HUES6 (cell line): ENCODE data around the gene GRK6.

Experiments
- H3K27ac ChIP-seq: 2 replicates; pipeline ENCODE4 v1.7.0; 2013; ENCODE audit warnings: low read depth, mild to moderate bottlenecking, low read length, inconsistent platforms
- H3K27me3 ChIP-seq: 2 replicates; pipeline ENCODE4 v1.6.1; 2013; ENCODE audit warnings: low read length; ENCODE audit not compliant: control insufficient read depth, insufficient read depth
- H3K36me3 ChIP-seq: 2 replicates; pipeline ENCODE4 v1.6.1; 2013; ENCODE audit warnings: low read length; ENCODE audit not compliant: control insufficient read depth, insufficient read depth
- H3K4me1 ChIP-seq: 2 replicates; pipeline ENCODE4 v1.6.1; 2013; ENCODE audit warnings: low read length; ENCODE audit not compliant: control insufficient read depth, insufficient read depth
- H3K4me3 ChIP-seq: 2 replicates; pipeline ENCODE4 v1.5.1; 2013; ENCODE audit warnings: low read depth, low read length
- H3K9ac ChIP-seq: one replicate; pipeline ENCODE4 v1.6.1; 2013; ENCODE audit warnings: mild to moderate bottlenecking, low read length
- H3K9me3 ChIP-seq: 2 replicates; pipeline ENCODE4 v1.6.1; 2013; ENCODE audit warnings: low read depth, low read length; ENCODE audit not compliant: control insufficient read depth, insufficient read depth

The GRK6 gene

DNA sequence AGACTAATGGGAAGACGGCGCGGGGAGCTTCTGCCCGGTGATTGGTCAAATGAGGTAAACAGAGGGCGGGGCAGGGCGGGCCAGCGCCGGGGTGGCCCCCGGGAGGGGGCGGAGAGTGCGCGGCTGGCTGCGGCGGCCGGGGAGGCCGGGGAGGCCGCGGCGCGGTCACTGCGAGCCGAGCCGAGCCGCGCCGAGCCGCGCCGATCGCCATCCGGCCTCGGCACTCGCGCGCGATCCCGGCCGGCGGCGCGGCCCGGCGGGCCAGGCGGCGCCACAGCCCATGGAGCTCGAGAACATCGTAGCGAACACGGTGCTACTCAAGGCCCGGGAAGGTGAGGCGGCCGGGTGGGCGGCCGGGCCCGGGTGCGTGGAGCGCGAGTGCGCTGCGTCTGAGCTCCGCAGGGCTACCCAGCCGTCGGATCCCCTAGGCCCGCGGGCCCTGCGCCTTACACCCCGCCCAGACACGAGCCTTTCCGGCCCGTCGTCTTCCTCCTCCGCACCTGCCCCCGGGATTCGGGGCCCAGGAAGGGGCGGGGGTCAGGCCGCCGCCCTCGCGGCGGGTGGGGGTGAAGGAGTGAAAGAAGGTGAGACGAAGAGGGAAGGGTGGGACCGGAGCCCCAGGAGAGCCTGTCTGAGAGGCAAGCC is at the start of gene GRK6:
Gene GRK6, plus strand, starts transcription at position 111 of the 645 bp plus-strand sequence. Its CDS starts 170 bp downstream, at position 281.
- Histone ChIP-seq H3K4me1 (peaks cover 22% of the 10 kb centered on the region), H3K4me3 (peak within 1 kb of the TSS; percentile 87), H3K27ac (peak within 1 kb of the TSS; percentile 81), H3K27me3 (no peaks in the 10 kb centered on the region), H3K9ac (peak within 1 kb of the TSS; percentile 94), H3K9me3 (no peaks in the 10 kb centered on the region), H3K36me3 (peaks cover 14% of the 10 kb centered on the region)

GRCh38 chr5:177377851-177378776 is 48.4 kb upstream of the GRK6 start:
- Histone ChIP-seq H3K9me3 (no peaks in the 10 kb centered on the region), H3K9ac (no peak overlapping the region), H3K27ac (no peak overlapping the region), H3K27me3 (no peaks in the 10 kb centered on the region), H3K36me3 (no peaks in the 10 kb centered on the region), H3K4me1 (peaks cover 25% of the 10 kb centered on the region), H3K4me3 (no peak overlapping the region)

DNA sequence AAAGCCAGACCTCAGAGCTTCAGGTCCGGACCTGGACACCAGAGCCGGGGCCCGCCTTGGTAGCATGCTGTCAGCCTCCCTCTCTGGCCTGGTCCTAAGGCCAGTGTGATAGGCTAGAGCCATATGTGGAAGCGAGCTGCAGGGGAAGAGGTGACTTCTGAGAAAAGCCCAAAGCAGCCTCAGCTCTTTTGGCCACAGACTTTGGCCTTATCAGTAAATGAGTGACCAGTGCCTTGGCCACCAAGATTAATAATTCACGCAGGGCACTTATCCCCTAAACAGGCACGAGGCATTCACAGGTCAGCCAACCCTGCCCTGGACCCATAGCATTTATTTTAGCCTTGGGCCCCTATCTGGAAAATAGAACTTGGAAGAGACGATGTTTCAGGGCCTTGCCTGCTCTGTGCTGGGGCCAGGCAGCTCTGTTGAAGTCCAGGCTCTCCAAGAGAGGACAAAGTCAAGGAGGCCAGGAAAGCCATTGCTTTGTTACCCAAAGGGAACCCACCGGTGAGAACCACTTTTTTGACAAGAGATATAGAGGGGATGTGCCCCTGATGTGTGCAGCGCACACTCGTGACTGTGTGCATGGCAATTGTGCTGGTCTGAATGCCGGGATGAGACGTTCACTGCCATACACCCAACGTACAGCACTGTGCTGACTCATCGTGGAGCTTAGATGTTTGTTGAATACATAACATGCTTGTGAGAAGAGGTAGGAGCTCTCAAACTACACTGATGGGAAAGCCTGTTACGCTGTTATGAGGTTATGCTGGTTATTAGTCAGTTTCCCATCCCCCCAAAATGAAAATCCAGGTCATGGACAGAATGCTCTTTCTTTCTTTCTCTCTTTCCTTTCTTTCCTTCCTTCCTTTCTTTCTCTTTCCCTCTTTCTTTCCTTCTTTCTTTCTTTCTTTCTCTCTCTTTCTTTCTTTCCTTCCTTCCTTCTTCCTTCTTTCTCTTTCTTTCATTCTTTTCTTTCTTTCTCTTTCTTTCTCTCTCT is 47.3 kb upstream of the GRK6 start:
- H3K9ac ChIP-seq = no peak overlapping the region
- no peak overlapping the region for H3K27ac ChIP-seq
- peaks cover 10% of the 10 kb centered on the region for H3K27me3 ChIP-seq
- H3K36me3 ChIP-seq = no peaks in the 10 kb centered on the region
- no peaks in the 10 kb centered on the region for H3K9me3 ChIP-seq
- no peak overlapping the region for H3K4me3 ChIP-seq
- peaks cover 18% of the 10 kb centered on the region for H3K4me1 ChIP-seq

- Histone ChIP-seq H3K36me3 (no peaks in the 10 kb centered on the region), H3K27me3 (peaks cover 11% of the 10 kb centered on the region), H3K9ac (no peak overlapping the region), H3K4me3 (no peak overlapping the region), H3K27ac (no peak overlapping the region), H3K4me1 (peaks cover 17% of the 10 kb centered on the region), H3K9me3 (no peaks in the 10 kb centered on the region)
Observed at GRCh38 chr5:177380805-177381126, 45.7 kb upstream of the GRK6 start.

GRCh38 chr5:177382423-177383029 is 44.0 kb upstream of the GRK6 start:
- H3K4me1 ChIP-seq = peaks cover 17% of the 10 kb centered on the region
- H3K27me3 ChIP-seq = peaks cover 11% of the 10 kb centered on the region
- no peak overlapping the region for H3K4me3 ChIP-seq
- H3K27ac ChIP-seq = no peak overlapping the region
- no peaks in the 10 kb centered on the region for H3K9me3 ChIP-seq
- H3K36me3 ChIP-seq = no peaks in the 10 kb centered on the region
- H3K9ac ChIP-seq = no peak overlapping the region

- Histone ChIP-seq H3K9me3 (no peaks in the 10 kb centered on the region), H3K4me1 (peaks cover 12% of the 10 kb centered on the region; the same call in 1 of the 2 replicates), H3K4me3 (no peak overlapping the region), H3K36me3 (no peaks in the 10 kb centered on the region), H3K27ac (no peak overlapping the region), H3K27me3 (peaks cover 11% of the 10 kb centered on the region), H3K9ac (no peak overlapping the region)
Observed at GRCh38 chr5:177383181-177383580, 43.3 kb upstream of the GRK6 start.

GRCh38 chr5:177384134-177384533 is 42.3 kb upstream of the GRK6 start, which contains the start of gene SLC34A1:
SLC34A1 (plus strand) TSS chr5:177384434; CDS start chr5:177385742, 1,308 bp downstream.
- H3K4me1 ChIP-seq = peaks cover 18% of the 10 kb centered on the region
- H3K36me3 ChIP-seq = no peaks in the 10 kb centered on the region
- no peaks in the 10 kb centered on the region for H3K9me3 ChIP-seq
- no peak within 1 kb of the TSS for H3K9ac ChIP-seq
- H3K4me3 ChIP-seq = no peak within 1 kb of the TSS
- no peak within 1 kb of the TSS for H3K27ac ChIP-seq
- H3K27me3 ChIP-seq = peaks cover 20% of the 10 kb centered on the region

DNA sequence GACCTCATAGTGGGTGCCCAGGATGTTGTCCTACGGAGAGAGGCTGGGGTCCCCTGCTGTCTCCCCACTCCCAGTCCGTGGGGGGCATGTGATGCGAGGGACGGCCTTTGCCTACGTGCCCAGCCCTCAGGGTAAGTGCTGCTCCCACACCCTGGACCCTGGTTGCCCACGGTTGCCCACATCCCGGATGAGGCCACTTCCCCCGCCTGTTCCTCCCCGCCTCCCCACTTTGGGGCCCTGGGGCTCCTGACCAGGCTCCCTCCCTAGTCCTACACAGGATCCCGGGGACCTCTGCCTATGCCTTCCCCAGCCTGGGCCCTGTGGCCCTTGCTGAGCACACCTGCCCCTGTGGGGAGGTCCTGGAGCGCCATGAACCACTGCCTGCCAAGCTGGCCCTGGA is 40.8 kb upstream of the GRK6 start:
- H3K9me3 ChIP-seq = no peaks in the 10 kb centered on the region
- no peaks in the 10 kb centered on the region for H3K36me3 ChIP-seq
- H3K27ac ChIP-seq = no peak overlapping the region
- no peak overlapping the region for H3K9ac ChIP-seq
- peaks cover 30% of the 10 kb centered on the region for H3K27me3 ChIP-seq
- peaks cover 29% of the 10 kb centered on the region for H3K4me1 ChIP-seq
- H3K4me3 ChIP-seq = no peak overlapping the region

DNA sequence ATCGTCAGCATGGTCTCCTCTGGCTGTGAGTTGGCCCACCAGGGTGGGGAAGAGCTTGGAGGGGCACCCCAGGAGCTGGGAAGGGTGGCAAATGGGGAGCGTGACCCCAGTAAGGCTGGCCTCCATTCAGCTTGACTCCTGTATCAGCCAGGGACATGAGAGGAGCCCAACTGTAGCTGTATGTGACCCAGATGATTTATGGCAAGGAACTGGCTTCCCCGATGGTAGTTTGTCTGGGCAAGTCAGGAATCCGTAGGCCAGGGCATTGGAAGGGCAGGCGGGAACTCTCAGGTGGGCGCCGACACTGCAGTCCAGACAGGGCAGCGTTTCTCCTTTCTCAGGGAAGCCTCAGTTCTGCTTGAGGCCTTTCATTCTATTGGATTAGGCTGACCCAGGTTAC is 39.9 kb upstream of the GRK6 start:
- Histone ChIP-seq H3K9me3 (no peaks in the 10 kb centered on the region), H3K4me3 (no peak overlapping the region), H3K9ac (no peak overlapping the region), H3K4me1 (peaks cover 24% of the 10 kb centered on the region), H3K36me3 (no peaks in the 10 kb centered on the region), H3K27me3 (peaks cover 35% of the 10 kb centered on the region), H3K27ac (no peak overlapping the region)

DNA sequence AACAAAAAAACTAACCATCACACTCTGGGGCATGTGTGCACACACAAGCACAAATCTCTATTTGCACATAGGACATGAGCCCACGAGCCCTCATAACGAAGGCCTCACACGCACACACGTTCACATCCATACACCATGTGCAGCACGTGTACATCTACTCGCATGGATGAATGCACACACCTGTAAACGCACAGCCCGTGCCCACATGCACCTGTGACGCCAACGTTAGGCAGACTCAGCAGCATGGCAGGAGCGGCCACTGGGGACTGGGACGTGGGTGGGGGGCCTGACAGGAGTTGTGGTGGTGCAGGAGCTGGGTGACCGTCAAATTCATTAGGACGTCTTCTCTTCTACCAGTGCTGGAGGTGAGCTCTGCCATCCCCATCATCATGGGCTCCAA is 39.1 kb upstream of the GRK6 start:
- Histone ChIP-seq H3K4me1 (peaks cover 22% of the 10 kb centered on the region), H3K27me3 (peaks cover 38% of the 10 kb centered on the region), H3K27ac (no peak overlapping the region), H3K9ac (no peak overlapping the region), H3K9me3 (no peaks in the 10 kb centered on the region), H3K4me3 (no peak overlapping the region), H3K36me3 (no peaks in the 10 kb centered on the region)
